PFSK-1 (cell line): ENCODE data around the gene PADI2.

Experiments used
- POLR2AphosphoS5 ChIP-seq: IDR thresholded peaks from 2 replicates; pipeline ENCODE4 v1.6.1; 2012; ENCODE audit warnings: low read depth, mild to moderate bottlenecking, control low read depth, low read length, moderate library complexity
- REST ChIP-seq, 2 experiments: IDR thresholded peaks; 2 replicates each; pipeline versions ENCODE4 v1.6.1 to v1.8.0; 2011 to 2012; ENCODE audit warnings: low read depth in 2 of 2, low read length in 2 of 2, control low read depth in 1 of 2, inconsistent platforms in 1 of 2, mild to moderate bottlenecking in 1 of 2, moderate library complexity in 1 of 2; ENCODE audit not compliant: insufficient read depth in 1 of 2
- TAF1 ChIP-seq: IDR thresholded peaks from 2 replicates; pipeline ENCODE4 v1.6.1; 2012; ENCODE audit warnings: low read length, control low read depth, borderline replicate concordance; ENCODE audit not compliant: insufficient read depth

GRCh38 chr1:17081439-17081838 is 37.8 kb downstream of the PADI2 start:
- TF ChIP-seq POLR2AphosphoS5 (no peak), TAF1 (no peak), REST (IDR thresholded peaks at IDR 0.05; ENCODE audit: insufficient read depth in 1 of 2, low read depth in 2 of 2, low read length in 2 of 2) (no peak)
